Ascending aorta (tissue), 2 donors: ENCODE data around the gene NSUN6. TPM values are rescaled to one million over a fixed set of nuclear protein-coding genes. Genes with fewer than 3 reads are reported as not detected.
A peak's percentile ranks its signal among the peaks of the same experiment; 100 is the strongest.

Source experiments
- DNase-seq, 2 donors: peaks; one replicate each; pipeline ENCODE4 v3.0.0-alpha.2; 2019; ENCODE audit warnings: low spot score in 2 of 2
- H3K27ac ChIP-seq, 2 donors: fragments of 200-600 bp; sonication (generic); one replicate each; pipeline ENCODE4 v1.5.1; 2016 to 2017; ENCODE audit warnings: mild to moderate bottlenecking in 1 of 2
- H3K27me3 ChIP-seq: fragments of 200-600 bp; sonication (generic); one replicate; pipeline ENCODE4 v1.5.1; 2017
- H3K36me3 ChIP-seq, 2 donors: fragments of 200-600 bp; sonication (generic); one replicate each; pipeline ENCODE4 v1.5.1; 2016
- H3K4me1 ChIP-seq, 2 donors: fragments of 200-600 bp; sonication (generic); one replicate each; pipeline ENCODE4 v1.5.1; 2016 to 2017; ENCODE audit warnings: mild to moderate bottlenecking in 1 of 2
- H3K4me3 ChIP-seq, 2 donors: fragments of 200-600 bp; sonication (generic); one replicate each; pipeline ENCODE4 v1.5.1; 2016 to 2017; ENCODE audit warnings: mild to moderate bottlenecking in 1 of 2
- H3K9me3 ChIP-seq, 2 donors: fragments of 200-600 bp; sonication (generic); one replicate each; pipeline ENCODE4 v1.5.1; 2016
- CTCF ChIP-seq, 3 experiments: fragments of 200-600 bp in 2 of 3; fragments of 450-650 bp in 1 of 3; sonication (generic) in 2 of 3; IDR thresholded peaks; one replicate each; pipeline ENCODE4 v1.5.1; 2016 to 2019; ENCODE audit warnings: antibody characterized with exemption in 3 of 3, mild to moderate bottlenecking in 1 of 3, moderate library complexity in 1 of 3
- intact Hi-C: fragments of 100-400 bp; cut with DNase I; formaldehyde crosslinking; loops from one replicate; pipeline ENCODE4 v1.15.1; 2023
- total RNA-seq: library from RNA; depleted of rRNA; stranded (reverse); fragments of >200 nt; gene quantifications from one replicate; pipeline ENCODE4 v1.1.0, GENCODE V29; 2016

NSUN6 gene
- total RNA-seq, 1 donor from 2014 or later: 5.4 TPM

- Histone ChIP-seq H3K4me1 (peaks cover 0 to 6% of the 10 kb centered on the region in 2 donors), H3K27me3 (no peaks in the 10 kb centered on the region), H3K4me3 (no peak overlapping the region), H3K36me3 (peaks cover 0 to 7% of the 10 kb centered on the region in 2 donors), H3K27ac (no peak overlapping the region), H3K9me3 (no peaks in the 10 kb centered on the region)
- no peak for DNase-seq
- no peak for TF ChIP-seq CTCF (IDR thresholded peaks at IDR 0.05)
- intact Hi-C loops: no loop called here
Measured at GRCh38 chr10:18608596-18608995, 42.8 kb downstream of the NSUN6 start.

- H3K36me3 ChIP-seq: peaks cover 0 to 4% of the 10 kb centered on the region in 2 donors
- peak in 1 of 2 donors; percentile 68 for DNase-seq
- no peaks in the 10 kb centered on the region for H3K9me3 ChIP-seq
- H3K27ac ChIP-seq: no peak overlapping the region
- peaks cover 0 to 6% of the 10 kb centered on the region in 2 donors for H3K4me1 ChIP-seq
- no peak overlapping the region for H3K4me3 ChIP-seq
- TF ChIP-seq CTCF (IDR thresholded peaks at IDR 0.05): no peak
- no peaks in the 10 kb centered on the region for H3K27me3 ChIP-seq
- intact Hi-C loops: no loop called here
Measured at GRCh38 chr10:18607503-18608378, 43.6 kb downstream of the NSUN6 start.

- intact Hi-C loops: no loop called here
- DNase-seq: no peak
- no peaks in the 10 kb centered on the region for H3K9me3 ChIP-seq
- no peaks in the 10 kb centered on the region for H3K27me3 ChIP-seq
- no peak overlapping the region for H3K27ac ChIP-seq
- peaks cover 0 to 6% of the 10 kb centered on the region in 2 donors for H3K4me1 ChIP-seq
- H3K36me3 ChIP-seq: peaks cover 0 to 9% of the 10 kb centered on the region in 2 donors
- TF ChIP-seq CTCF (IDR thresholded peaks at IDR 0.05): no peak
- H3K4me3 ChIP-seq: no peak overlapping the region
Measured at GRCh38 chr10:18606051-18606695, 45.2 kb downstream of the NSUN6 start.

- no peak for DNase-seq
- H3K9me3 ChIP-seq: no peaks in the 10 kb centered on the region
- H3K36me3 ChIP-seq: peaks cover 0 to 9% of the 10 kb centered on the region in 2 donors
- no peak for TF ChIP-seq CTCF (IDR thresholded peaks at IDR 0.05)
- no peaks in the 10 kb centered on the region for H3K4me1 ChIP-seq
- no peaks in the 10 kb centered on the region for H3K27me3 ChIP-seq
- no peak overlapping the region for H3K27ac ChIP-seq
- no peak overlapping the region for H3K4me3 ChIP-seq
- intact Hi-C loops: no loop called here
Measured at GRCh38 chr10:18601321-18601720, 50.1 kb downstream of the NSUN6 start.

- TF ChIP-seq CTCF (IDR thresholded peaks at IDR 0.05): no peak
- H3K9me3 ChIP-seq: no peaks in the 10 kb centered on the region
- peaks cover 0 to 24% of the 10 kb centered on the region in 2 donors for H3K36me3 ChIP-seq
- no peak overlapping the region for H3K4me3 ChIP-seq
- no peak for DNase-seq
- no peak overlapping the region for H3K27ac ChIP-seq
- intact Hi-C loops: no loop called here
- H3K4me1 ChIP-seq: no peaks in the 10 kb centered on the region
- no peaks in the 10 kb centered on the region for H3K27me3 ChIP-seq
Measured at GRCh38 chr10:18599392-18599791, 52.0 kb downstream of the NSUN6 start.
